NCI-H2196 (cell line): ENCODE measurements around the gene CEBPE.
A peak's percentile ranks its signal among the peaks of the same experiment; 100 is the strongest.

Experiments
- DNase-seq: peaks from one replicate; lab custom pipeline; 2025; ENCODE audit not compliant: unreplicated experiment; lab: John Stamatoyannopoulos, UW

The CEBPE gene

DNA sequence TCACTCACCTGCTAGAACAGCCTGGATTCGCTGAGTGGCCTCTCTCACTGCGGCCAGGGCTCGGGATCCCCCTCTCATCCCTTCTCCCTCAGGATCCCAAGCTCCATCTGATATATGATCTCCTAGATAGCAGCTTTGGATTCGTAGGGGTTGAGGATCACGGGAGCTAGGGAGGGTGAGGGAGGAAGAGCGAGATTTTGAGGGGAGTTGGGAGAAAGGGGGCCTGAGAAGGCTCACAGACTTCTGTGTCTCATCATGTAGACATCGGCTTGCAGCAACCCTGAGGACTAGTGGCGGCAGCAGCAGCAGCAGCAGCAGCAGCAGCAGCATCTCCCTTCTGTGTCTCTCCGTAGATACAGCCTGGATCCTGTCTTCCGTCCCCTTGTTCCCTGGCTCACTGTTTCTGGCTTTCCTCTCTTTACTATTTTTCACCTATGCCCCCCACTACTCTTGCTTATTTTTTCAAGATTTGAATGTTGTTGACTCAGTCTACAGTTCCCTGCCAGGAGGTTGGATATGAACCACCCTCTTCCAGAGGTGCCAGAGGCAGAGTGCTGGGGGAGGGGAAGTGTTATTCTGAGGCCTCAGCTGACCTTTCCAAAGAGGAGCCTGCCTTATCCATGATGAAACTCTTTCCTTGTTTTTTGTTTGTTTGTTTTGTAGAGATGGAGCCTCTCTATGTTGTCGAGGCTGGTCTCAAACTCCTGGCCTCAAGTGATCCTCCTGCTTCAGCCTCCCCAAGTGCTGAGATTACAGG lies 14.3 kb downstream of the CEBPE start, which contains the start of gene CIROP:
CIROP (minus strand) TSS at position 399 of the 757 bp plus-strand sequence; CDS start at position 330, 69 bp downstream.
- no peak for DNase-seq

DNA sequence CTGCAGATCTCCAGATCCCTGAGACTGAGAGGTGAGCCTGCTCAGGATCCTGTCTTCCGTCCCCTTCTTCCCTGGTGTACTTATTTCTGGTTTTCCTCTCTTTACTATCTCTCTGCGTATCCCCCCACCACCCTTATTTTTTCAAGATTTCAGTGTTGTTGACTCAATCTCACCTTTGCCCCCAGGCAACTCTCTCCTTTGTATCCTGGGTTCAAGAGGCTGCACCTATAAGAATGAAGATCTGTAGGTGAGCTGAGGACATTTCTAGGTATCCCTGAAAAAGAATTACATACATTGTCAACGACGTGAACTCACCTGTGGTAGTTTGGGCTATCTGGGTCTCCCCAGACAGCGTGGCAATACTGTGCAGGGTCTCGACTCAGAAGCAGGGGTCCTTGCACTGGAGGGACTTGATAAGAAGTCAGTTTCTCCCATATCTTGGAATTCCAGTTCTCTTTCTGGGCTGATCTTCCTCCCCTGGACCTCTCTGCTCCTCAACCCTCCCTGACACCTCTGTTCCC lies 14.9 kb downstream of the CEBPE start:
- no peak for DNase-seq

DNA sequence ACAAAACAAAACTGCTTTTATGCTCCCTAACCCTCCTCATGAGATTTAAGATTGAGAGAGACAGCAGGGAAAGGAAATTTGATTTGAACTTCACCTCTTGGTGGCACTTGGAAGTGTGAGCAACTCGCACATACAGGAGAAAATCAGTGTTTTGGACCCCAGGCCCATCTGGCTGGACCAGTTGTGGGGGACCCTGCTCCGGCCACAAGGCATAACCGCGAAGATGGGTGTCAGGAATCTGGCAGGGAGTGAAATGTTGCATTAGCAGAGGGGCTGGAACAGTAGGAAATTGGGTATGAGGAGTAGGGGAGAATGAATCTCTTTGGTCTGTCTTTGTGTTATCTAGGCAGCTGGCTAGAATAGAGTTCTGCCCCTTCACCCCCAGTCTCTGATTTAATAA lies 15.5 kb downstream of the CEBPE start:
- no peak for DNase-seq

DNA sequence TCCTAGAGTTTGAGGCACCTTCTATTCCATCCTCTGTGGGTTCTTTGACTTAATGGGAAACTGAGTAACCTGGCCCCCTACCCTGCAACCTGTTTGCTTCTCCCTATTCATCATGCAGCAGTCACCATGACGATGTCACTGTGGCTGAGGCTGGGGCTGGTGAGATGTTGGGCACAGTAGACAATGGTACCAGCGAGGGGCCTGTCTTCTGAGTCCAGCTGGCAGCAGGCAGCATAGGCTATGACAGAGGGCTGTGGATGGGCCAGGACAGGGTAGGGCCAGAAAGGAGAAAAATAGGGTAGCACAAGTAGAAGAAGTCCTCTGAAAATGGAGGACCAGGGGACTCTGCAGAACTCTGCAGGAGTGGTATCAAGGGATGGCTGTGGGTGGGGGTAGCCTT lies 16.3 kb downstream of the CEBPE start:
- DNase-seq, result no peak

DNA sequence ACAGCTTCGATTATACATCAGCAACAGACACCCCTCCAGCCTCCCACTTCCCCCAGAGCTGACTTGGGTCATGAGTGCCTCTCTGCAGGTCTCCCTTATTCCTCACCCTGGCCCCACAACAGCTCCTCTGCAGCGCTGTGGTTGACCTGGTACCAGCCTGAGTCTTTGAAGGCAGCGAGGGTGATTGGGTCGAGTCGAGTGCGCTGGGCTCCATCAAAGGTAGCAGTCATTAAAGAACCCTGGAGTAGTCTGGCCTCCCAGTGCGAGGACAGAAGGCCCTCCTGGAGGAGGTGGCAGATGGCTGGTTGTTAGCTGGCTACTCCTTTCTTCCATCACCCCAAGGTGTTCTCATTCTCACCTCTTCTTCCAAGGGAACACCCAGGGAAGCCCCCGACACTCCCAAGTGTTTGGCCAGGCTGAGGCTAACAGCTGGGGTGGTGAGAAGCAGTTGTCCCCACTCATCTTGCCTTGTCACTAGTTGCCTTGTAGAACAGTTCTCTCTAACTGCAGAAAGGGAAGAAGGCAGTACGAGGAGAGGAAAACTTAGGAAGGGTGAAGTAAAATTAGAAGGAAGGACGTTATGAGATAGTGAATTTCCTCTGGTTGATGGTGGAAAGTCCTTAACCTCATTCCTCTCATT lies 16.9 kb downstream of the CEBPE start:
- DNase-seq, result no peak

DNA sequence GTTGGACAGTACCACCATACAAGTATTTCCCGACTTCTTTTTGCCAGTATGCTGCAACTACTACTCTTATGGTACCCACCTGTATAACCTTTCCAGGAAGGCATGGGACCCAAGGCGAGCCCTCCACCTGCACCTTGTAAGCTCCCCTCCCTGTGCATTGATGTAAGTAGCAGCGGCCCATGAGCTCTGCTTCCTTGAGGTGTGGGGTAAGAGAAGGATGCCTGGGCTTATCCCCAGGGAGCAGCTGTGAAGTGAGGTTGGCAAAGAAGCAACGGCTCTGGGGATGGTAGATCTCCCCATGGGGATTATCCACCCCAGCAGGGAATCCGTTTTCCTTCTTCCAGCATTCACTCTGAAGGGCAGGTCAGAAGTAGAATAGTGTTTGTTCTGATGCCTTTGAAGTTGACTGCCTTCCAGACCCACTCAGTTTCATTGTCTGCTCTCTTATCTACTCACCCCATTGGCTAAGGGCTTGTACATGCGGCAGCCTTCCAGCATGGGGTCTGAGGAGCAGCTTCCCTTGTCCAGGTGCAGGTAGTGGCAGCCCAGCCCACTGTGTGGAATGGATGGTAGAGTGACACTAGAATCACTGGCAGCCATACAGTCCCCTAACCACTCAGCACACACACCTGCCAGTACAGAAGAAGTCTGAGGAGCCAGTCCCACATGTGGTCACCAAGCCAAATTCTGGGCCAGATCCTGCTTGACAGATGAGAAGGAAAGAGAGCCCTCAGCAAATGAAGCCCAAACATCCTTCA lies 17.7 kb downstream of the CEBPE start:
- peak; percentile 70 for DNase-seq

DNA sequence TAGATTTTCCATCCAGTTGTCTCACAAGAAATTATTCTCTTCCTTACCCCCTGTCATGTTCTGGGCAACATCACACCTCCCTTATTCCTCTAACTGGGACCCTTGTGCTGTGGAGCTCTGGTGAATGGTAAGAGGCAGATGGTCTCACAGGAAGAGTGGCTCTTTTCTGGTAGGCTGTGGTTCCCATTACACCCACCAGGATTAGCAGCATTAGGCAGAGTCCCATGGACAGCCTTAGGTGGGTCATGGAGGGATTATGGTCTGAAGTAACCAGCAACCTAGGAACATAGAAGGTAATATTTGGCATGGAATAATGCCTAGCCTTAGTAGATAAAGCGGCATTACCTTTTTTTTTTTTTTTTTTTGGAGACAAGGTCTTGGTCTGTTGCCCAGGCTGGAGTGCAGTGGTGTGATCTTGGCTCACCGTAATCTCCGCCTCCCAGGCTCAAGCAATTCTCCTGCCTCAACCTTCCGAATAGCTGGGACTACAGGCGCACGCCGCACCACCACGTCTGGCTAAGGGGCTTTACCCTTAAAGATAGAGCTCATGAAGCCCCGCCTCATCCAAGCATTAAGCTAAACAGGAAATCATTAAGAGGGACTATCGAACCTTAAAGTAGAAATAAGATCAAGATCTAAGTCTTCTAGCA lies 19.7 kb downstream of the CEBPE start:
- DNase-seq, result no peak

DNA sequence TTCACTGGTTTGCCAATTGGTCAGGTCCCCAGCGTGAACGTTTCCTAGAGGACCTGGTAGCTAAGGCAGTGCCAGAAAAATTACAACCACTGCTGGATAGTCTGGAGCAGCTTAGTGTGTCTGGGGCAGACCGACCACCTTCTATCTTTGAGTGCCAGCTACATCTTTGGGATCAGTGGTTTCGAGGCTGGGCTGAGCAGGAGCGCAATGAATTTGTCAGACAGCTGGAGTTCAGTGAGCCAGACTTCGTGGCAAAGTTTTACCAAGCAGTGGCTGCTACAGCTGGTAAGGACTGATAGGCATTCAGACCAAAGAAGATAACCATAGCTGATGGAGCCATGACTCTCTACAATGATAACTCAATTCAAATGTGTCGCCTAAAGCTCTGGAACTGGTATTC lies 21.3 kb downstream of the CEBPE start:
- no peak for DNase-seq

DNA sequence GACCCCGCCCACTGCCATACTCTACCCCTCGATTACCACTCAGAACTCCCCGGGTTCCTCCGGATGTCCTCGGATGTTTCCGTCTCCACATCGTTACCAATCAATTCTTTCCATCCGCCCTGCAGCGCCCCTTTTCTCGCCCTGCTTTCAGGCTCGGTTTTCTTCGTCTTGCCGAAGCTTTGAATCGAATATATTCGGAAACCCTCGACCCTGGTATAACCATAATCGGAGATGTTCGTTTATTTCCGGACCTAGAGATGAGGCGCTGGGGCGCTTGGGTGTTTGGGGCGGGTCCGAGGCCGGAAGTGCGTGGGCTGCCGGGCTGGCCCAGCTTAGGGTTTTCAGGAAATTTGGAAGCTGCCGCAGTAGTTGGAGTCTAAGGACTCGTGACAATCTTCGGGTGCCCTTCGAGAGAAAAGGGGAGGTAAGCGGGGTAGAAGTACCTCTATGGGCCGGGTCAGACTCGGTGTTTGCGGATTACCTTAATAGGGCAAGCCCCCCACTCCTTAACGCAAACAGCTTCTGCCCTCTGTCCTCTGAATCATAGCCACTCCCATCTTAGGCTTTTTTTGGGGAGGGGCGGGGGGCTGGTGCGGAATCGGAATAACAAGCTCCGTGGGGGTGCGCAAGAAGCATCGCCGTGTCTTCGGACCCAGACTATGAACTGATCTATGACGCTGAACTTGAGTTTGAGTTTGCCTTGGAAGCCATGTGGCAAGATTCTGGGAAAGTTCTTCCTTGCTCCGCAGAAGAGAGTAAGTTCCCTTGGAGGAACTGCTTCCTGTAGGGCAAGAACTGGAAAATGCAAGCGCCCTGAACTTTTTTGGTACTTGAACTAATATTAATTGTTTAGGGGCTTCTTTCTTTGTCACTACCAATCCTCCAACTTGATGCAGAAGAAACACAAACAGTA lies 23.6 kb downstream of the CEBPE start, which contains the start of gene C14orf119:
C14orf119 (plus strand) TSS at position 310 of the 913 bp plus-strand sequence. CDS start 2,154 bp downstream, outside the sequence.
- no peak for DNase-seq

DNA sequence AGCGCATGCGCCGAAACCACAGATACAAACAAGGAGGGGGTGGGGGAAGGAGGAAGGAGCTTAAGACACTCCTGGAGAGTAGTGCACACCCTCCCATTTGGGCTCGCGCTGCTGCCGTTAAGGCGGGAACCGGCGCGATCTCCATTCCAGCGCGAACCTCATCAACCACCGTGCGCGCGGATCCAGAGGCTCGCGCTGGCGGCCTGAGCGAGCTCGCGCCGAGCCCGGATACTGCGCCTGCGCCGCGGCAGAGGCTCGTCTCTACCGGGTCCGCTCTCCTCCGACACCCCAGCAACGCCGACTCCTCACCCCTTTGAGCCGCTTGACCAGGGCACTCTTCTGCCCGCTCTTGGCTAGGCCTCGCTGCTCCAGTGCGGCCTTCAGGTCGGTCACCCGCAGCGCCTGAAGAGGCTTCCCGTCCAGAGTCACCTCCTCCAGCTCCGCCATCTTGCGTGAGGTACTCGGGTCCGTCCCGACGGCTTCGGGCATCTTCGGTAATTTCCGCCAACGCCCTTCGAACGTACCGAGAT lies 24.3 kb downstream of the CEBPE start, which contains the start of gene ACIN1:
ACIN1 (minus strand) TSS at position 471 of the 530 bp plus-strand sequence; CDS start at position 447, 24 bp downstream.
- DNase-seq, result no peak

DNA sequence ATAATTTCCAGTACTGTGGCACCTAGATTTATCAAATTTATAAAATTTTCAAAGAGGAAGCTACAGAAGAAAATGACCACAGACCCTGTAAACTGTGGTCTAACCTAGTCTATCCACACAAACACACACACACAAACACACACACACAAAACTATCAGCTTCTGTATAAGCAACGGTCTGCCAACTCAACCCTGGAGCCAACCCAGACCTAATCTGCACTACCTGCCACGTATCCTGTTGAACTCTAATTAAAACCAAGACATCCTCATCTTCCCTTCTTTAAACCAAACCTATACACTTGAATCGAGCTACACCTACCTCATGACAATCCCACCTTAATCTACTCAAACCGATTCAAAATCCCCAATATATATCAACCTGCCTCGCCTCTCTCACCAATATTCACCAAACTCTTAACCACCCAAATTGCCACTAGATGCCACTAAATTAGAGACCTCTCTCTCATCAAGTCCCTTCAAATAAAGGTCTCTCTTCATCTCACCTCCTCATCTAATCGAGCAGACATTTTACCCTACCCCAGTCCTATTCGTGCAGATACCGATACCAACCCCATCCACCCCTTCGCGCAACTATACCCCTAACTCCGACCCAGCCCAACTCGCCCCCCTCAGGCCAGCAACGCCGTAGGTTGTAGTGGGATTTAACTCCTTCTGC lies 24.9 kb downstream of the CEBPE start:
- no peak for DNase-seq

DNA sequence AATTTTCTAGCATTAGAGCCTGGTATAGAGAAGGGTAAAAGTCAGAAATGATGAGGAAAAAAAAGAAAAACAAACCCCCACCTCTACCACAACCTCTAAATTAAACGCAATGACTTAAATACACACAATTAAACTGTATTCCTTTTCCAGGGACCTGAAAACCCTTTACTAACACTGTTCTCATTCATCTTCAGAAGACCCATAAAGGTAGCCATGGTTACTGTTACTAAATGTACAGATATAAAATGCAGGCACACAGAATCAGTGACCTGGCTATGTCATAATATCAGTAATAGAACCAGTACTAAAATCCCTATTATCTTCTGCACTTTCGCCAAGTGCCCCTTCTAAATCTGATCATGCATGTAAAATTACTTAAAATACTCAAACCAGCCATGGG lies 25.5 kb downstream of the CEBPE start:
- DNase-seq, result no peak

DNA sequence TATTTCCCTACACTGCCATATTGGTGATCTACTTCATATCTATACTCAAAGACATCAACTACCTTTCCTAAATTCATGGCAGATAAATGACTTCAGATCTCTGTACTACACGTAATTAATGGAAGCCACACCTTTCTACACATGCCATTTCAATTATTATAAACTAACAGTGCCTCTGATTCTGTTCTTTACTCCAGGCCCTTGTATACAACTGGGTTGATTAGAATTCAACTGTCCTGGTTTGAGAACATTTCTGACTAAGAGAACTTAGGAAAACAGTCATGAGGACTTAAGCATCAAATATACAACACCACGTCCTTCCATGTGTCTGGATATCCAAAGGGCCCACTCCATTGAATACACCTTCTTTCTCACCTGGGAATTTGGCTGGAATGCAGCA lies 26.0 kb downstream of the CEBPE start:
- DNase-seq, result no peak

DNA sequence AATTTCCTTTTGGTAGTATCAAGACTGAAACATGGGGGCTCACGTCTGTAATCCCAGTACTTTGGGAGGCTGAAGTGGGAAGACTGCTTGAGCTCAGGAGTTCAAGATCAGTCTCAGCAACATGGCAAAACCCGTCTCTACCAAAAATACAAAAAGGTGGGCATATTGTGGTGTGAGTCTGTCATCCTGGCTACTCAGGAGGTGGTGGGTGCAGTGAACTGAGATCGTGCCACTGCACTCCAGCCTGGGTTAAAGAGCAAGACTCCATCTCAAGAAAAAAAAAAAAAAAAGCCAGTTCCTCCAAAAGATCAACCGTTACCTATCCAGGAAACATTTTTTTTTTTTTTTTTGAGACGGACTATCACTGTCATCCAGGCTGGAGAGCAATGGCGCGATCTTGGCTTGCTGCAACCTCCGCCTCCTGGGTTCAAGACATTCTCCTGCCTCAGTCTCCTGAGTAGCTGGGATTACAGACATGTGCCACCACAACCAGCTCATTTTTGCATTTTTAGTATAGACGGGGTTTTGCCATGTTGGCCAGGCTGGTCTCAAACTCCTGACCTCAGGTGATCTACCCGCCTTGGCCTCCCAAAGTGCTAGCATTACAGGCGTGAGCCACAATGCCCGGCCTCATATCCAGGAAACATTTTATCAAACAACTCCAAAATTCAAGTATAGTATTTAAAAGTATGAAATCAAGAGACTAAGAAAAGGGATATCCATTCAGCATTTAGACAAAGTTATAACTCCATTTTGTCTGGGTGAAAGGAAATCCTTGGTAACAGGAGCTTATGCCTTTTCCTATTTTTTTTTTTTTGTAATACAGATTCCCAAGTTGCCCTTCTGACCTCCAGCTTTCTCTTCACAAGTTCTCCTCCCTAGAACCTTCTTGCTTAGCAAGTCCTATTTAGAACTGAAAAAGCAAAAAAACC lies 27.5 kb downstream of the CEBPE start:
- DNase-seq, result no peak

DNA sequence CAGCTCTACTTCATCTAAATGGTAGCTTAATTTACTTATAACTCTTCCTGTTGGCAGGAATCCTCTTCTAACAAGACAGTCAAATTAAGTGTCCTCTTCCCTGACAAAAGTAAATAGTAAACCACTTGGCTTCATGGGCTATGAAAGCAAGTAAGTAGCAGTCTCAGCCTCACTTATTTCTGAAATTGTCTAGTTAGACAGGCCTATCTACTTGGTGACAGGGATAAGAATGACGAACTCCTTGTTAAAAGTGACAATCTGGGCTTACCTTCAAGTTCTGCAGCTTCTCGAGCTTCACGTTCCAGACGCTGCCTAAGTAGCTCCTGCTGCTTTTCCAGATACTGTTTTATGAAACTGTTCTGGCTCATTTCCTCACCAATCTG lies 28.8 kb downstream of the CEBPE start:
- no peak for DNase-seq

DNA sequence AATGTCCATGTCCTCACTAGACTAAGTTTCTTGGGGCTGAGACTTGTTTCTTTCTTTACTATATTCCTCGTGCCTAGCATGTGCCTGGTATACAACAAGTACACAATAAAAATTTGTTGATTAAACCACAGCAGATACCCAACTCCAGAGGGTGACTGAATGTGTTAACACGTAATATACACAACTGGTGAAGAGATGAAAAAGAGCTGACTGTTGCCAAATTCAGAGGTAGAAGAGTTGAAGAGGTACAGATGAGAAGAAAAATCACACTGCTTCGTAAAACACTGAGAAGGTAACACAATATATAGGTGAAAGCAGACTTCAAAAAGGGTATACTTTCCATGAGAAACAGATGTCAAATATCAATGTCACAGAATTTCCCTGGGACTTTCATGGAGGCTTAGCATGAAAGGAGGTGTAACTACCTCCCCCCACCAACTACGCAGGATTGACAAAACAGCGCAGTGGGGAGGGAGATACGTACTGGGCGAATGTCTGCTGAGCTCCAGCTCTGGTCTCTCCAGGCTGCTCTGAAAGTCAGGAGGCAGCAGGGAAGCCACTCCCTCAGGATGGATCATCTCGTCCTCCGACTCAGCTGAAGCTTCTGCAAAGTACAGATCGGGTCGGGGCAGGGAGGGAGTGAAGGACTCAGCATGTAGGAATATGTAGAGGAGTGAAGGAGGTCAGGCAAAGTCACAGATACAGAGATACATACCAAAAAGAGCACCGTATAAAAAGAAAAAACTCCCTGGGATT lies 29.4 kb downstream of the CEBPE start:
- DNase-seq, result no peak

DNA sequence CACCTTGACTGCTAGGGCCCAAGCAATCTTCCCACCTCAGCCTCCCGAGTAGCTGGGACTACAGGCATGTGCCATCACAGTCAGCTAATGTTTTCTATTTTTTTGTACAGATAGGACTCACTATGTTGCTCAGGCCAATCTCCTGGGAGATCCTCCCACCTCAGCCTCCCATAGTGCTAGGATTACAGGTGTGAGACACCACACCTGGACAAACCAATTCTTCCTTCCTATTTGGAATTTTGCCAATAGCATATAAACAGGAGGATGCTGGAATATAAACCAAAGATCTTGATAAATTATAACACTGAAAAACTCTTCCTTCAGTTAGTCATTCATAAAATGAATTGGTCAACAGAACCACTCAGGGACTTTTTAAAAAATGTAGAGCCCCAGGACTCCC lies 32.5 kb downstream of the CEBPE start:
- no peak for DNase-seq
